Measurements from ENCODE around the gene GNG7. TPM values are rescaled to one million over a fixed set of nuclear protein-coding genes. Genes with fewer than 3 reads are reported as not detected.
A peak's percentile ranks its signal among the peaks of the same experiment; 100 is the strongest.

The GNG7 gene
- polyA plus RNA-seq, 1 of the 3 experiments (the other 2 are of a cell fraction) = 2.2 TPM

DNA sequence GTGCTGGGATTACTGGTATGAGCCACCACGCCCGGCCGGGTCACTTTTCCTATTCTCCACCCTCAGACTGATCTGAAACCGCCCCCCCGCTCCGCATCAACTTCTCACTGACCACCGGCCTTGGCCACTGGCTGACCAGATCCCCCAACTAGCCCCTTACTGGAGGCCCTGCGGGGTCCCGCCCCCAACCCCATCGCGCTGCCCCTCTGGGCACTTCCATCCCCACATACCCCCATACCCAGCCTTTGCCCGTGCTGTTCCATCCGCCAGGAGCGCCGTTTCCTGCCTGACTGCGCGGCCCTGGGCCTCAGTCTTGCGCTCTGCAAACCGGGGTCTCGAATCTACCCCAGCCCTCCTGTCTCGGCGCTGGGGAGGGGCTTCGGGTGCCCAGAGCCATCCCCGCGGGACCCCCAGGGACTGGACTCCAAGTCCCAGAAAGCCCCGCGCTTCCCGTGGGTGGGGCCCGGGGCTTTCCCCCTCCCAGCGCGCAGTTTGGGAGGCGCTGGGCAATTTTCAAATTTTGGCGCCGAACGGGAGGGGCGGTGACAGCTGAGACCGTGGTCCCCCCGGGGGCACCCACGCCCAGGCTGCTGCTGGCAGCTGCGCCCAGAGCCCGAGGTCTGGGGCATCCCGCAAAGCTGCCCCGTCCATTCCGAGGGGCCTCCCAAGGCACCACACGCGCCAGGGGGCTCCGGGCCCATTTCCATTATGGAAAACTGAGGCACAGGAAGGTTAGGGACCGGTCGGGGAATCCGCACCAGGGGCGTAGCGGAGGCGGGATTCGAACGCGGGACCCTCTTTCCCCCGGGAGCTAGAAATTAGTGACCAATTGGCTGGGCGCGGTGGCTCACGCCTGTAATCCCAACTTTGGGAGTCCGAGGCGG lies 240.5 kb downstream of the GNG7 start (continued):
- TF ChIP-seq, protein P1, sequence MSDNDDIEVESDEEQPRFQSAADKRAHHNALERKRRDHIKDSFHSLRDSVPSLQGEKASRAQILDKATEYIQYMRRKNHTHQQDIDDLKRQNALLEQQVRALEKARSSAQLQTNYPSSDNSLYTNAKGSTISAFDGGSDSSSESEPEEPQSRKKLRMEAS (IDR thresholded peaks at IDR 0.05; ENCODE audit: low read depth) = peak; percentile 61; the same call in 1 of the 2 replicates
- TF ChIP-seq EZH2phosphoT487 (IDR thresholded peaks at IDR 0.05; ENCODE audit: borderline replicate concordance, low read depth) = no peak
- peak; percentile 14; the same call in 1 of the 2 replicates for TF ChIP-seq TCF12 (IDR thresholded peaks at IDR 0.05)
- TF ChIP-seq MEF2A (IDR thresholded peaks at IDR 0.05; ENCODE audit: borderline replicate concordance, low read depth) = no peak
- TF ChIP-seq, protein P2, sequence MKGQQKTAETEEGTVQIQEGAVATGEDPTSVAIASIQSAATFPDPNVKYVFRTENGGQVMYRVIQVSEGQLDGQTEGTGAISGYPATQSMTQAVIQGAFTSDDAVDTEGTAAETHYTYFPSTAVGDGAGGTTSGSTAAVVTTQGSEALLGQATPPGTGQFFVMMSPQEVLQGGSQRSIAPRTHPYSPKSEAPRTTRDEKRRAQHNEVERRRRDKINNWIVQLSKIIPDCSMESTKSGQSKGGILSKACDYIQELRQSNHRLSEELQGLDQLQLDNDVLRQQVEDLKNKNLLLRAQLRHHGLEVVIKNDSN (IDR thresholded peaks at IDR 0.05; ENCODE audit: borderline replicate concordance, low read depth) = no peak
- peak; percentile 38; the same call in 1 of the 2 replicates for TF ChIP-seq NRF1 (IDR thresholded peaks at IDR 0.05; ENCODE audit: low read depth, low read length)
- peak; percentile 55 for TF ChIP-seq CHD2 (IDR thresholded peaks at IDR 0.05; ENCODE audit: low read length, partially characterized antibody)
- no peak for TF ChIP-seq FOXJ3 (CRISPR knock-in tag; IDR thresholded peaks at IDR 0.05)
- TF ChIP-seq, protein P3, sequence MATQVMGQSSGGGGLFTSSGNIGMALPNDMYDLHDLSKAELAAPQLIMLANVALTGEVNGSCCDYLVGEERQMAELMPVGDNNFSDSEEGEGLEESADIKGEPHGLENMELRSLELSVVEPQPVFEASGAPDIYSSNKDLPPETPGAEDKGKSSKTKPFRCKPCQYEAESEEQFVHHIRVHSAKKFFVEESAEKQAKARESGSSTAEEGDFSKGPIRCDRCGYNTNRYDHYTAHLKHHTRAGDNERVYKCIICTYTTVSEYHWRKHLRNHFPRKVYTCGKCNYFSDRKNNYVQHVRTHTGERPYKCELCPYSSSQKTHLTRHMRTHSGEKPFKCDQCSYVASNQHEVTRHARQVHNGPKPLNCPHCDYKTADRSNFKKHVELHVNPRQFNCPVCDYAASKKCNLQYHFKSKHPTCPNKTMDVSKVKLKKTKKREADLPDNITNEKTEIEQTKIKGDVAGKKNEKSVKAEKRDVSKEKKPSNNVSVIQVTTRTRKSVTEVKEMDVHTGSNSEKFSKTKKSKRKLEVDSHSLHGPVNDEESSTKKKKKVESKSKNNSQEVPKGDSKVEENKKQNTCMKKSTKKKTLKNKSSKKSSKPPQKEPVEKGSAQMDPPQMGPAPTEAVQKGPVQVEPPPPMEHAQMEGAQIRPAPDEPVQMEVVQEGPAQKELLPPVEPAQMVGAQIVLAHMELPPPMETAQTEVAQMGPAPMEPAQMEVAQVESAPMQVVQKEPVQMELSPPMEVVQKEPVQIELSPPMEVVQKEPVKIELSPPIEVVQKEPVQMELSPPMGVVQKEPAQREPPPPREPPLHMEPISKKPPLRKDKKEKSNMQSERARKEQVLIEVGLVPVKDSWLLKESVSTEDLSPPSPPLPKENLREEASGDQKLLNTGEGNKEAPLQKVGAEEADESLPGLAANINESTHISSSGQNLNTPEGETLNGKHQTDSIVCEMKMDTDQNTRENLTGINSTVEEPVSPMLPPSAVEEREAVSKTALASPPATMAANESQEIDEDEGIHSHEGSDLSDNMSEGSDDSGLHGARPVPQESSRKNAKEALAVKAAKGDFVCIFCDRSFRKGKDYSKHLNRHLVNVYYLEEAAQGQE (IDR thresholded peaks at IDR 0.05; ENCODE audit: low read depth, low read length) = no peak

Small RNAs within 50 kb of the gene (small RNA-seq; reads per million reads assigned to genes)
- 0 reads per million in 7 experiments for gene MIR7850
- gene RN7SL121P = 0 reads per million in 7 experiments
- gene RNU6-993P = 0 reads per million in 7 experiments

Other genes with a start within 250 kb of the GNG7 start
- gene LMNB2, start 245.7 kb downstream of the GNG7 start, polyA plus RNA-seq (2012; rRNA removed) = 106 and 116 TPM in 2 replicates
- 54.0 and 67.6 TPM in 2 replicates for gene GADD45B, start 226.6 kb downstream of the GNG7 start, polyA plus RNA-seq (2012; rRNA removed)
- 9.0 and 9.7 TPM in 2 replicates for gene DIRAS1, start 18.7 kb upstream of the GNG7 start, polyA plus RNA-seq (2012; rRNA removed)
- 42.2 and 45.2 TPM in 2 replicates for gene SLC39A3, start 37.3 kb upstream of the GNG7 start, polyA plus RNA-seq (2012; rRNA removed)
- 60.4 and 78.4 TPM in 2 replicates for gene SGTA, start 80.6 kb upstream of the GNG7 start, polyA plus RNA-seq (2012; rRNA removed)
- gene THOP1, start 82.8 kb upstream of the GNG7 start, polyA plus RNA-seq (2012; rRNA removed) = 124 and 138 TPM in 2 replicates
- 1.7 and 2.1 TPM in 2 replicates for gene ZNF554, start 117.2 kb upstream of the GNG7 start, polyA plus RNA-seq (2012; rRNA removed)
- gene ZNF555, start 138.8 kb upstream of the GNG7 start, polyA plus RNA-seq (2012; rRNA removed) = 1.4 and 2.2 TPM in 2 replicates
- gene ZNF556, start 164.6 kb upstream of the GNG7 start, polyA plus RNA-seq (2012; rRNA removed) = 0.46 and 0.67 TPM in 2 replicates
- gene ZNF57, start 198.2 kb upstream of the GNG7 start, polyA plus RNA-seq (2012; rRNA removed) = 2.1 and 3.2 TPM in 2 replicates
- gene ZNF77, start 242.3 kb upstream of the GNG7 start, polyA plus RNA-seq (2012; rRNA removed) = 4.4 and 6.6 TPM in 2 replicates